ENCODE data around the gene OR2T1.

Gene OR2T1, protein sequence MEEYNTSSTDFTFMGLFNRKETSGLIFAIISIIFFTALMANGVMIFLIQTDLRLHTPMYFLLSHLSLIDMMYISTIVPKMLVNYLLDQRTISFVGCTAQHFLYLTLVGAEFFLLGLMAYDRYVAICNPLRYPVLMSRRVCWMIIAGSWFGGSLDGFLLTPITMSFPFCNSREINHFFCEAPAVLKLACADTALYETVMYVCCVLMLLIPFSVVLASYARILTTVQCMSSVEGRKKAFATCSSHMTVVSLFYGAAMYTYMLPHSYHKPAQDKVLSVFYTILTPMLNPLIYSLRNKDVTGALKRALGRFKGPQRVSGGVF

DNA sequence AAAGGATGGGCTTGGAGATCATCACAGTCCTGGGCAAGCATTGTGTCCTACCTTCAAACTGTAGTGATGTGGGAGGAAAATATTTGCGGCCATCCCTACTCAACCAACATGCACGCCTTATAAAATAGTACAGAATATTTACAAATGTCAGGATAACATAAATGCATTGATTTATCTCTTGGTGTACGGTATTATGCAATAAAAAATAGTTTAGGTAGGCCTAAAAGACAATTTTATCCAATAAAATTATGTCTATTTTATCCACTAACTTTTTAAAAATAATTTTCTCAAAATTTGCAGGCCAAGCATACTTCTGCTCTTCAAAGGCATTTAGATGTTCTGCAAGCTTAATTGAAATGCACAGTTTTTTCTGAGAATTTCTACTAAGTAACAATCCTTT lies at the start of gene OR2T1:
OR2T1 (plus strand) TSS at position 301 of the 400 bp plus-strand sequence. CDS start 3,100 bp downstream, outside the sequence.
- H3K9me3 Mint-ChIP-seq = peaks cover 3% of the 10 kb centered on the region
- no peak for DNase-seq (ENCODE audit: low spot score in 2 of 2)
- H3K4me3 Mint-ChIP-seq = no peak within 1 kb of the TSS
- H3K4me1 Mint-ChIP-seq = no peaks in the 10 kb centered on the region
- ATAC-seq (replicated peaks; ENCODE audit: extremely low read depth, poor library complexity, severe bottlenecking) = no peak
- H3K36me3 Mint-ChIP-seq (ENCODE audit: insufficient read depth) = no peaks in the 10 kb centered on the region
- H3K27me3 Mint-ChIP-seq = no peaks in the 10 kb centered on the region
- no peak within 1 kb of the TSS for H3K27ac Mint-ChIP-seq (ENCODE audit: low read depth)

DNA sequence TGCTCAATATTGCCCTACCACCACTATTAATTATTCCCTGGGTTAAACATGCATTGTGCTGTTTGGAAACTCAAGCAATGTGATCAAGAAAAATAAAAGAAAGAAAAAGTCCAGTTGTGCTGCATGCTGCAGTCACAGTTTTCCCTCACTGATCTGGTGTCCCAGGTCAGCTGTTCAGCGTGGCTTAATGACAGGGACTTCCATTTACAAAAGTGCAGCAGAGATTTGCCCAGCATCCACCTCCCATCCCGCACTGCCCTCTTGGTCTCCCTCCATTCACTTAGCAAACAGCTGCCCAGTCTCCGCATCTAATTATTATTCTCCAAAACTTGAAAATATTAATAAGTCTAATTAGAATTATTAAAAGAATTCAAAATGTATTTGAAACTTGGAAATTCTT lies 43.4 kb upstream of the OR2T1 start:
- ATAC-seq (replicated peaks; ENCODE audit: extremely low read depth, poor library complexity, severe bottlenecking) = no peak
- Mint-ChIP-seq H3K36me3 (ENCODE audit: insufficient read depth) (no peaks in the 10 kb centered on the region), H3K9me3 (peaks cover 8% of the 10 kb centered on the region), H3K27me3 (peaks cover 12% of the 10 kb centered on the region), H3K27ac (ENCODE audit: low read depth) (no peak overlapping the region), H3K4me1 (no peaks in the 10 kb centered on the region), H3K4me3 (no peak overlapping the region)
- no peak for DNase-seq (ENCODE audit: low spot score in 2 of 2)

DNA sequence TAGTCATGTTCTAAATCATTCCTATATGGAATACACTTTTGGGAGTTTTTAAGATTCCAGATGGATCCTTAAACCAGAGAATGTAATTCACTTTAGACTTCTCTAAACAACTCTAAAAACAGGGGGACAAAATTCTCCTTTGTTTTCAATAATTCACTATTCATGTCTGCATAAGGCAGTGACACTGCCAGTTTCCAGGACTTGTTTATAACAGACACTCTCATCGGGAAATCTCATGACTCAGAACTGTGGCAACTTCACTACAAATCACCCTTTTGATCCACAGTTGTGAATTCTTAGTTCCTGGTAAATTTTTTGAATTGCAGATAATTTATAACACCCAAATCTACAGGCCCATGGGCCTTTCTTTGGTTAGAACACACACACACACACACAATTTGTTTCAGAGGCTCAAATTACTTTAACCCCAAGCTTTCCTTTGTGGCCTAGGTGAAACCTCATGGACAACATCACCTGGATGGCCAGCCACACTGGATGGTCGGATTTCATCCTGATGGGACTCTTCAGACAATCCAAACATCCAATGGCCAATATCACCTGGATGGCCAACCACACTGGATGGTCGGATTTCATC lies 41.6 kb upstream of the OR2T1 start, which contains the start of gene OR2T4:
OR2T4 (plus strand) TSS at position 545 of the 595 bp plus-strand sequence; CDS start at position 545, 0 bp downstream.
- Mint-ChIP-seq H3K36me3 (ENCODE audit: insufficient read depth) (no peaks in the 10 kb centered on the region), H3K4me1 (no peaks in the 10 kb centered on the region), H3K9me3 (peaks cover 13% of the 10 kb centered on the region)

DNA sequence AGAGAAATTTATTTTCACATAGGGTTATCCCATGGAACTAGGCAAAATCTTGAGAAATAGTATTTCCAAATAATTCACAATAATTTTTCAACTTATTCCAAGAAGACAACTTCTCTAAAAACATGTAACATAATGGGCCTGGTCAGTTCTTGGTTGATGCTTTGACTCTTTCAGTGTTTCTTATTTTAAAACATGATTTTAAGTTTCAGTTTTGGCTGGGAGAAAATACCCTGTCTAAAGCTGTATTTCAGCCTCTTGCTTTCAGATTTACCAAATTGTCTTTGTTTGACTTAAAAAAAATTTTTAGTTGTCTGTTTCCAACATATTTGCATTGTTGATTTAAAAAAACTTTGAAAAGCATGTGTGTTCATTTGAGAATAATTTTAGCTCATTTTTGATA lies 36.2 kb upstream of the OR2T1 start:
- H3K27me3 Mint-ChIP-seq = peaks cover 11% of the 10 kb centered on the region
- DNase-seq (ENCODE audit: low spot score in 2 of 2) (no peak), ATAC-seq (replicated peaks; ENCODE audit: extremely low read depth, poor library complexity, severe bottlenecking) (no peak)
- no peak overlapping the region for H3K27ac Mint-ChIP-seq (ENCODE audit: low read depth)
- H3K9me3 Mint-ChIP-seq = peaks cover 13% of the 10 kb centered on the region
- H3K36me3 Mint-ChIP-seq (ENCODE audit: insufficient read depth) = no peaks in the 10 kb centered on the region
- H3K4me1 Mint-ChIP-seq = no peaks in the 10 kb centered on the region
- H3K4me3 Mint-ChIP-seq = no peak overlapping the region

More for the DNA sequence above, 41.6 kb upstream of the OR2T1 start, which contains the start of gene OR2T4:
- no peak for ATAC-seq (replicated peaks; ENCODE audit: extremely low read depth, poor library complexity, severe bottlenecking)
- no peak for DNase-seq (ENCODE audit: low spot score in 2 of 2)
- Mint-ChIP-seq H3K4me3 (no peak within 1 kb of the TSS), H3K27ac (ENCODE audit: low read depth) (no peak within 1 kb of the TSS), H3K27me3 (peaks cover 12% of the 10 kb centered on the region)

DNA sequence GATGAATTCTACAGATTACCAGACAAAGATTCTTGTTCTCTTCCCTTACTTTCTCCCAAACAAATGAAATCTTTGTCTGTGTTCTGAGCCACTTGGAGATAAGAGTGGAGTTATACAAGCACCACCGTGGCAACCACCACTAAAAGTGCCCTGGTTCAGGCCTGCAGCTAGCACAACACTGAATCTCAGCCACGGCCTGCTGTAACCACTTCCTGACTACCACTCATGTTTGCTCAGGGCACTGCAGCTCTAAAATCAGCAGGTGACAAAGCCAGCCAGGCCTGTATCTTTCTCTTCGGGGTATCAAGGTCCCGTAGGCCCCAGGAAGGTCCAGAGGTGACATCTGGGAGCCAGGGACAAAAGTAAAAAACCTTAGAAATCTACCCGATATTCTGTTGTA lies 30.5 kb upstream of the OR2T1 start:
- H3K27ac Mint-ChIP-seq (ENCODE audit: low read depth) = no peak overlapping the region
- DNase-seq (ENCODE audit: low spot score in 2 of 2) (no peak), ATAC-seq (replicated peaks; ENCODE audit: extremely low read depth, poor library complexity, severe bottlenecking) (no peak)
- H3K4me1 Mint-ChIP-seq = no peaks in the 10 kb centered on the region
- H3K9me3 Mint-ChIP-seq = peaks cover 8% of the 10 kb centered on the region
- no peaks in the 10 kb centered on the region for H3K36me3 Mint-ChIP-seq (ENCODE audit: insufficient read depth)
- no peaks in the 10 kb centered on the region for H3K27me3 Mint-ChIP-seq
- H3K4me3 Mint-ChIP-seq = no peak overlapping the region

GRCh38 chr1:248373761-248374160 lies 29.1 kb upstream of the OR2T1 start:
- DNase-seq (ENCODE audit: low spot score in 2 of 2) (no peak), ATAC-seq (replicated peaks; ENCODE audit: extremely low read depth, poor library complexity, severe bottlenecking) (no peak)
- peaks cover 8% of the 10 kb centered on the region for H3K9me3 Mint-ChIP-seq
- H3K4me1 Mint-ChIP-seq = no peaks in the 10 kb centered on the region
- H3K36me3 Mint-ChIP-seq (ENCODE audit: insufficient read depth) = no peaks in the 10 kb centered on the region
- H3K27ac Mint-ChIP-seq (ENCODE audit: low read depth) = no peak overlapping the region
- H3K27me3 Mint-ChIP-seq = no peaks in the 10 kb centered on the region
- H3K4me3 Mint-ChIP-seq = no peak overlapping the region

DNA sequence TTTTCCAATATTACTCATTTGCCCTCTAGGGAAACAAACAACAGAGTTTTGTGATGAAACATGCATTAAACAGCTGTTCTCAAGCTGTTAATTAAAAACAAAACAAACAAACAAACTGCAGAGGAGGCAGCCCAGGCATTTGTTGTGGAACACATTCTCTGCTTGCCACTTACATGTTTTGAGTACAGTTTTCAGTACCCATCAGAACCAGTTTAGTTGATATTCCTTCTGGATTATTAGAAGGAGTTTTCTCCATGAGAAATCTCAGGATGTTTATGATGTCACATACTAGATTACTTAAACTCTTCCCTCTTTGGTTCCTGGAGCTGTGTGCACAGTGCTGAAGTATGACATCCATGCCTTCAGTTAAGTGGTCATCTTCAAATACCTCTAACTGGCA lies 27.4 kb upstream of the OR2T1 start, which contains the start of gene OR2T6:
OR2T6 (plus strand) TSS at position 301 of the 400 bp plus-strand sequence. CDS start 11,863 bp downstream, outside the sequence.
- no peak within 1 kb of the TSS for H3K4me3 Mint-ChIP-seq
- H3K9me3 Mint-ChIP-seq = peaks cover 8% of the 10 kb centered on the region
- no peaks in the 10 kb centered on the region for H3K27me3 Mint-ChIP-seq
- no peak within 1 kb of the TSS for H3K27ac Mint-ChIP-seq (ENCODE audit: low read depth)
- H3K4me1 Mint-ChIP-seq = no peaks in the 10 kb centered on the region
- ATAC-seq (replicated peaks; ENCODE audit: extremely low read depth, poor library complexity, severe bottlenecking) = no peak
- DNase-seq (ENCODE audit: low spot score in 2 of 2) = no peak
- H3K36me3 Mint-ChIP-seq (ENCODE audit: insufficient read depth) = no peaks in the 10 kb centered on the region

GRCh38 chr1:248376916-248377315 lies 25.9 kb upstream of the OR2T1 start:
- H3K9me3 Mint-ChIP-seq = peaks cover 8% of the 10 kb centered on the region
- DNase-seq (ENCODE audit: low spot score in 2 of 2) = no peak
- H3K4me1 Mint-ChIP-seq = no peaks in the 10 kb centered on the region

GRCh38 chr1:248380854-248381253 lies 22.0 kb upstream of the OR2T1 start:
- Mint-ChIP-seq H3K27me3 (no peaks in the 10 kb centered on the region), H3K4me3 (no peak overlapping the region), H3K4me1 (no peaks in the 10 kb centered on the region), H3K27ac (ENCODE audit: low read depth) (no peak overlapping the region), H3K9me3 (no peaks in the 10 kb centered on the region), H3K36me3 (ENCODE audit: insufficient read depth) (no peaks in the 10 kb centered on the region)
- ATAC-seq (replicated peaks; ENCODE audit: extremely low read depth, poor library complexity, severe bottlenecking) (no peak), DNase-seq (ENCODE audit: low spot score in 2 of 2) (no peak)

More at GRCh38 chr1:248376916-248377315, 25.9 kb upstream of the OR2T1 start:
- no peaks in the 10 kb centered on the region for H3K36me3 Mint-ChIP-seq (ENCODE audit: insufficient read depth)
- no peaks in the 10 kb centered on the region for H3K27me3 Mint-ChIP-seq
- no peak overlapping the region for H3K27ac Mint-ChIP-seq (ENCODE audit: low read depth)
- H3K4me3 Mint-ChIP-seq = no peak overlapping the region
- no peak for ATAC-seq (replicated peaks; ENCODE audit: extremely low read depth, poor library complexity, severe bottlenecking)

DNA sequence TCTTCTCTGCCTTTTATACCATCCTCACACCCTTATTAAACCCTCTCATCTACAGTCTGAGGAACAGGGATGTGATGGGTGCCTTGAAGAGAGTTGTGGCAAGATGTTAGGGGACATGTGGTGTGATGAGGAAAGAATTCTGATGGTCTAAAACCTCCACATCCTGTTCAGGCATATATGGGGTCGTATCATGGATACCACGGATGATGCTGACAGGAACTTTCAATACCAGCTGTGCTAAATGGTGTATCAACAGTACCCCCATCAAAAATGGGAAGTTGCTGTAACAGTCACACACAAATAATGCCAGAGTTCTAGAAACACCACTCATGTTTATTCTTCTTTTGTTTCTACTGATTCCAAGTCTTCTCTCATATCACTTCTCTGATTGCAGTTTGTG lies 14.4 kb upstream of the OR2T1 start:
- peaks cover 9% of the 10 kb centered on the region for H3K9me3 Mint-ChIP-seq
- ATAC-seq (replicated peaks; ENCODE audit: extremely low read depth, poor library complexity, severe bottlenecking) (no peak), DNase-seq (ENCODE audit: low spot score in 2 of 2) (no peak)
- H3K36me3 Mint-ChIP-seq (ENCODE audit: insufficient read depth) = no peaks in the 10 kb centered on the region
- H3K27ac Mint-ChIP-seq (ENCODE audit: low read depth) = no peak overlapping the region
- H3K4me3 Mint-ChIP-seq = no peak overlapping the region
- no peaks in the 10 kb centered on the region for H3K4me1 Mint-ChIP-seq
- H3K27me3 Mint-ChIP-seq = peaks cover 10% of the 10 kb centered on the region

GRCh38 chr1:248393050-248393449 lies 9.8 kb upstream of the OR2T1 start:
- peaks cover 10% of the 10 kb centered on the region for H3K27me3 Mint-ChIP-seq
- DNase-seq (ENCODE audit: low spot score in 2 of 2) (no peak), ATAC-seq (replicated peaks; ENCODE audit: extremely low read depth, poor library complexity, severe bottlenecking) (no peak)
- H3K4me1 Mint-ChIP-seq = no peaks in the 10 kb centered on the region
- H3K9me3 Mint-ChIP-seq = peaks cover 19% of the 10 kb centered on the region
- no peaks in the 10 kb centered on the region for H3K36me3 Mint-ChIP-seq (ENCODE audit: insufficient read depth)
- no peak overlapping the region for H3K27ac Mint-ChIP-seq (ENCODE audit: low read depth)
- no peak overlapping the region for H3K4me3 Mint-ChIP-seq

GRCh38 chr1:248404024-248404423 lies 1.2 kb downstream of the OR2T1 start:
- Mint-ChIP-seq H3K27me3 (no peaks in the 10 kb centered on the region), H3K27ac (ENCODE audit: low read depth) (no peak overlapping the region), H3K4me3 (no peak overlapping the region), H3K4me1 (no peaks in the 10 kb centered on the region), H3K36me3 (ENCODE audit: insufficient read depth) (no peaks in the 10 kb centered on the region), H3K9me3 (peaks cover 3% of the 10 kb centered on the region)
- ATAC-seq (replicated peaks; ENCODE audit: extremely low read depth, poor library complexity, severe bottlenecking) (no peak), DNase-seq (ENCODE audit: low spot score in 2 of 2) (no peak)
